Neutrophil (primary cell): ENCODE results near the gene S100A13.

Experiments used
- H3K27ac ChIP-seq: fragments of 200-600 bp; sonication (generic); 2 replicates; pipeline ENCODE4 v1.5.1; 2016; ENCODE audit warnings: mild to moderate bottlenecking, moderate library complexity
- H3K27me3 ChIP-seq: fragments of 200-600 bp; sonication (generic); 2 replicates; pipeline ENCODE4 v1.6.0; 2016; ENCODE audit warnings: mild to moderate bottlenecking
- H3K36me3 ChIP-seq: fragments of 200-600 bp; sonication (generic); 2 replicates; pipeline ENCODE4 v1.5.1; 2017
- H3K4me1 ChIP-seq, 2 experiments: fragments of 200-600 bp in 1 of 2; sonication (generic) in 1 of 2; 1 replicate in 1 of 2; 2 replicates in 1 of 2; pipeline versions ENCODE4 v1.5.1 to v1.6.1; 2013 to 2016; ENCODE audit warnings: low read depth in 1 of 2, low read length in 1 of 2, mild to moderate bottlenecking in 1 of 2, moderate library complexity in 1 of 2; ENCODE audit not compliant: control insufficient read depth in 1 of 2, insufficient read depth in 1 of 2
- H3K4me3 ChIP-seq, 2 experiments: fragments of 200-600 bp in 1 of 2; sonication (generic) in 1 of 2; 1 replicate in 1 of 2; 2 replicates in 1 of 2; pipeline ENCODE4 v1.5.1; 2013 to 2016; ENCODE audit warnings: low read depth in 1 of 2, low read length in 1 of 2, mild to moderate bottlenecking in 1 of 2, moderate library complexity in 1 of 2
- H3K9me3 ChIP-seq: fragments of 200-600 bp; sonication (generic); 2 replicates; pipeline ENCODE4 v1.5.1; 2016
- CTCF ChIP-seq: fragments of 200-600 bp; sonication (generic); IDR thresholded peaks from 2 replicates; pipeline ENCODE4 v1.5.1; 2016; ENCODE audit warnings: antibody characterized with exemption

S100A13 gene

GRCh38 chr1:153628638-153629342, 1.5 kb upstream of the S100A13 start:
- no peak for TF ChIP-seq CTCF

DNA sequence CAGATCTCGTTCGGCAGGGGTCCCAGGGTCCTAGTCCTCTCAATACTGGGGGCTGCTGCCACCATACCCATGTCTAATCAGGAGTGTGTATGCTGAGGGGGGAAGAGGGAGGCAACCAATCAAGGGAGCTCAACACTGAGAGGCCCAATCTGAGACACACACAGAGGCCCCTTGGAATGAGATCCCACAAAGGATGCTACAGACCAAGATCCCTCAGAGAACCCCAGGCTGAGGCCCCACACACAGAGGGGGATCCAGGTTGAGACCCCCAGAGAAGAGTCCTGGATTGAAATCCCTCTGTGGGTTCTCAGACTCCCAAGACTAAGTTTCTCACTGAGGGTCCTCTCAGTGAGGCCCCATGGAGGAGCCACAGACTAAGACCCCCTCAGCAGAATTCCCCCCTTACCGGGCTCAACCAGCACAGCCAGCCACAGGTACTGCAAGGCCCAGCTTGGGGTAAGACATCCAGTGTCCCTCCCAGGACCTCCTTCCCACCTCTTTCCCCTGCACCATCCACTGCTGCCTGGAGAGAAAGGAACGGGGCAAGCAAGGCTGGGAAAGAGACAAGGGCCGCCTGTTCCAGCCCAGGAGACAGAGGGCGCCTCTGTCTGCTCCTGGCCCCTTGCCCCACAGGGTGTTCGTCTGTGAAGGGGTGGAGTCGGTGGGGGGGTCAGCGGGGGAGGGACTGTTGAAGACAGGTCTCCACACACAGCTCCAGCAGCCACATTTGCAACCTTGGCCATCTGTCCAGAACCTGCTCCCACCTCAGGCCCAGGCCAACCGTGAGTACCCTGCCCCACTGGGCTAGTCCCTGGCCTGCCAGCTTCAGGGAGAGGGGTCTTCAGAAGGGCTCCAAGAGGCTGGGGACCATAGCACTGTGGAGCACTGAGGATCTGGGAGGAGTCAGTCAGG, 666 bp upstream of the S100A13 start, which contains the start of gene S100A1:
Gene S100A1 (plus strand): TSS at position 720 of the 912 bp plus-strand sequence. CDS start 2,088 bp downstream, outside the sequence.
- TF ChIP-seq CTCF: no peak
- no peaks in the 10 kb centered on the region for H3K36me3 ChIP-seq
- peaks cover 27% of the 10 kb centered on the region for H3K27me3 ChIP-seq
- no peaks in the 10 kb centered on the region for H3K9me3 ChIP-seq
- no peak within 1 kb of the TSS for H3K27ac ChIP-seq
- no peak within 1 kb of the TSS for H3K4me3 ChIP-seq
- no peaks in the 10 kb centered on the region for H3K4me1 ChIP-seq

More at GRCh38 chr1:153628638-153629342, 1.5 kb upstream of the S100A13 start:
- H3K9me3 ChIP-seq: no peaks in the 10 kb centered on the region
- H3K36me3 ChIP-seq: no peaks in the 10 kb centered on the region
- H3K4me3 ChIP-seq: no peak overlapping the region
- H3K4me1 ChIP-seq: peaks cover 0 to 7% of the 10 kb centered on the region in 2 experiments
- H3K27ac ChIP-seq: no peak overlapping the region
- peaks cover 27% of the 10 kb centered on the region for H3K27me3 ChIP-seq

- no peak for TF ChIP-seq CTCF
- Histone ChIP-seq H3K27ac (no peak overlapping the region), H3K27me3 (peaks cover 27% of the 10 kb centered on the region), H3K36me3 (no peaks in the 10 kb centered on the region), H3K9me3 (no peaks in the 10 kb centered on the region), H3K4me3 (no peak overlapping the region), H3K4me1 (no peaks in the 10 kb centered on the region)
Measured at GRCh38 chr1:153626477-153626903, 815 bp downstream of the S100A13 start.

GRCh38 chr1:153624965-153625611, 2.2 kb downstream of the S100A13 start:
- no peak overlapping the region for H3K4me3 ChIP-seq
- H3K27me3 ChIP-seq: peaks cover 27% of the 10 kb centered on the region
- H3K4me1 ChIP-seq: no peaks in the 10 kb centered on the region
- no peaks in the 10 kb centered on the region for H3K36me3 ChIP-seq
- H3K27ac ChIP-seq: no peak overlapping the region
- H3K9me3 ChIP-seq: no peaks in the 10 kb centered on the region
- no peak for TF ChIP-seq CTCF

DNA sequence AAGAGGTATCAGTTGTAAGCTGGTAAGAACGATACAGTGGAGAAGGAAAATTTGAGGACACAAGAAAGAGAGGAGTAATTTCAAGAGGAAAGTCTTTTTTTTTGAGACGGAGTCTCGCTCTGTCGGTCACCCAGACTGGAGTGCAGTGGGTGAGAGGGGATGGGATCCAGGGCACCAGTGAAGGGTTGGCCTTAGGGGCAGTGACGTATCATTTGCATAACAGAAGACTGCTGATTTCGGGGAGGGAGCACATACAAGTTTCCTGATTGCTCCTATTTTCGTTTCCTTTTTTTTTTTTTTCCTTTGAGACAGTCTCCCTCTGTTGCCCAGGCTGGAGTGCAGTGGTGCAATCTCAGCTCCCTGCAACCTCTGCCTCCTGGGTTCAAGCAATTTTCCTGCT, 4.2 kb downstream of the S100A13 start:
- Histone ChIP-seq H3K27ac (no peak overlapping the region), H3K36me3 (no peaks in the 10 kb centered on the region), H3K9me3 (no peaks in the 10 kb centered on the region), H3K27me3 (peaks cover 22% of the 10 kb centered on the region), H3K4me3 (no peak overlapping the region), H3K4me1 (no peaks in the 10 kb centered on the region)
- no peak for TF ChIP-seq CTCF
